HG02938 (cell line): ENCODE data around the gene PSMD1.
"Not testable (repeated sequence)": the region's sequence is repeated elsewhere in the genome, so short reads cannot be mapped to it uniquely, and the experiment has no call there.

Experiments
- ATAC-seq: cut with Tn5 transposase; IDR thresholded peaks from one replicate; pipeline ENCODE4 v1.9.1; 2021; ENCODE audit warnings: mild to moderate bottlenecking, moderate library complexity; ENCODE audit not compliant: unreplicated experiment

Gene PSMD1

DNA sequence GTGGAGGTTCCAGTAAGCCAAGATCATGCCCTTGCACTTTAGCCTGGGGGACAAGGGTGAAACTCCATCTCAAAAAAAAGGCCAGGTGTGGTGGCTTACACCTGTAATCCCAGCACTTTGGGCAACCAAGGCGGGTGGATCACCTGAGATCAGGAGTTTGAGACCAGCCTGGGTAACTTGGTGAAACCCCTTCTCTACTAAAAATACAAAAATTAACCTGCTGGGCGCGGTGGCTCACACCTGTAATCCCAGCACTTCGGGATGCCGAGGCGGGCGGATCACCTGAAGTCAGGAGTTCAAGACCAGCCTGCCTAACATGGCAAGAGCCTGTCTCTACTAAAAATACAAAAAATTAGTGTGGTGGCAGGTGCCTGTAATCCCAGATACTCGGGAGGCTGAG, 84.1 kb downstream of the PSMD1 start:
- ATAC-seq, result not testable (repeated sequence)

DNA sequence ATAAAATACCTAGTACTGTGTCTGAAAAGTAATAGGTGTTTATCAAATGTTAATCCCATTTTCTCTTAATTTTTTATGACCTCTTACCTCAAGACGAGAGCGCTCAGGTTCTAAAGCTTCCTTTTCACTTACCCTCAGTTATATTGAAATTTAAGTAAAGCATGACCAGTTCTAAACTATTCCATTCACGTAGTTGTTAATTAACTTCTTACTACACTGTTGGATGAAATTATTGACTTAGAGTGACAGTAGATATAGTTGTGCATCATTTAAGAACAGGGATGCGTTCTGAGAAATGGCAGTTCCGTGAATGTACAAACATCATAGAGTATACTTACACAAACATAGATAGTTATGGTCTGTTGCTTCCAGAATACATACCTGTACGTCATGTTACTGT, 88.2 kb downstream of the PSMD1 start:
- no peak for ATAC-seq

DNA sequence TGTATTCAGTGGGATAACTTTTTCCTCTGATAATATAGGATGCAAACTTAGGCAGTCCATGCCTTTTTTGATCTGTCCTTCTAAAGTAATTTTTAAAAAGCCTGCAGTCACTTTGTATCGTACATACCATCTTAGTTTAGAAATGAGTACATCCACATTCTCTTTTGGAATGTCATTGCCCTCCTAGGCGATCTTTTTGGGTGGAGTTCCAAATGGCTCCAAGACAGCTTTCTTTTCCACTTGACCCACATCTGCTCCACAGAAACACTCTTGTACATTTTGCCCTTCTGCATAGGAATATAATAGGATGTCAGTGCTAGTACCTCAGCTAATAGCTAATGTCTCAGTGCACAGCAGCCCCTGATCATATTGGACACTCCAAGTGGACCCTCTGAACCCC, 90.0 kb downstream of the PSMD1 start:
- no peak for ATAC-seq

DNA sequence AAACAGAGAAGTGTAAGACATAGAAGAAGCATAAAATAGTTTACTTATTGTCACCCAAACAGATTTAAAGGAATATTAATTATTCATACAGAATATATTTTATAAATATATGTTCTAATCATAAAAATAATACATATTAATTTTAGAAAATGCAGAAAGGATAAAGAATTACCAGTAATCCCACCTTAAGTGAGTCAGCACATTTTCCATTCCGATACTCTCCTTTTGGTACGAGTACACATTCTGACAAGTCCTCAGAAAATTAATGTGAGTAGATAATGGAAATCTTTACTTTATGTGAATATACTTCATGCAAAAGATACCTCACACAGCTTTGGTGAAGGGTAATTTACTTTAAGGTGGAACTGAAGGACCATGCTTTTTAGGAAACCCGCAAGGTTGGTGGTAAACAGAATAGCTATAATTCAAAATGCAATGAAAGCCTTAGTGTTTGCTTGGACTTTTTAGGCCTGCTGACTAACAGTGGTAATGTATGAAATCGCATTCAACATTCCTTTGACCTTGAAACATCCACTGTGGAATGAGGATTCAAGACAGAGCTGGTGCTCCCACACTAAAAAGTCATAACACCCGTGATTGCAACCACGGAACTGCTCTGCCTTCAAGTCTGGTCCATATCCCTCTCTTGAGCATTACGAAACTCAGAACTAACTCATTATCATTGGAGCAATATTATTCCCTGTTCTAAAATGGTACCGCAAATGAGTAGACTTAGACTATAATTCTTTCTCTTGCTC, 96.3 kb downstream of the PSMD1 start:
- ATAC-seq, result no peak

DNA sequence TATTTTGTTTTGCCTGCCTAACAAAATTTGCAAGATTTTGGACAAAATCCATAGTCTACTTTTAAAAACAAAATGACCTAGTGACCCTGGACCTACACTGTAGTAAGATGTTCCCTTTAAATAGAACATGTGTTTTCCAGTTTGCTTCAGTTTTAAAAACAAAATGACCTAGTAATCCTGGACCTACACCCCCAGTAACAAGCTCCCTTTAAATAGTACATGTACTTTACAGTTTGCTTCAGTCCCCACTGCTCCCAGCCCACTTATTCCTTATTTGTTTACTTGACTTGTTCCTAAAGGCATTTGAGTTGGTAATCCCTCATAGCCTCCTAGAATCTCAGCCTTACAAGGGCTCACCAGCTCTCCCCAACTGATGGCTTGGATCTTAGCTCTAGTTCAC, 102.6 kb downstream of the PSMD1 start:
- no peak for ATAC-seq

DNA sequence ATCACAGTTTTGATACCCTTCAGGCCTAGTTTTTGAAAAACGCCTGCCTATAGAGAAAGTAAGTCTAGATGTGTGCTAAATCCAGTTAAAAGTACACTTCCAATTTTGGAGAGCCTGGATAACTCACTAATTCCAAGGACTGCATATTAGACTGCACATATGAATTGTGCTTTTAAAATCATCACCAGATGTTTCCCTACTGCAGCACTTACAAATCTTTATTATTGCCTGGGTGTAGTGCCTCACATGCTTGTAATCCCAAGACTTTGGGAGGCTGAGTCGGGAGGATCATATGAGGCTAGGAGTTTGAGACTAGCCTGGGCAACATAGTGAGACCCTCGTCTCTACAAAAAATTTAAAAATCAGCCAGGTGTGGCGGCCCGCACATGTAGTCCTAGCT, 104.0 kb downstream of the PSMD1 start:
- ATAC-seq, result no peak

DNA sequence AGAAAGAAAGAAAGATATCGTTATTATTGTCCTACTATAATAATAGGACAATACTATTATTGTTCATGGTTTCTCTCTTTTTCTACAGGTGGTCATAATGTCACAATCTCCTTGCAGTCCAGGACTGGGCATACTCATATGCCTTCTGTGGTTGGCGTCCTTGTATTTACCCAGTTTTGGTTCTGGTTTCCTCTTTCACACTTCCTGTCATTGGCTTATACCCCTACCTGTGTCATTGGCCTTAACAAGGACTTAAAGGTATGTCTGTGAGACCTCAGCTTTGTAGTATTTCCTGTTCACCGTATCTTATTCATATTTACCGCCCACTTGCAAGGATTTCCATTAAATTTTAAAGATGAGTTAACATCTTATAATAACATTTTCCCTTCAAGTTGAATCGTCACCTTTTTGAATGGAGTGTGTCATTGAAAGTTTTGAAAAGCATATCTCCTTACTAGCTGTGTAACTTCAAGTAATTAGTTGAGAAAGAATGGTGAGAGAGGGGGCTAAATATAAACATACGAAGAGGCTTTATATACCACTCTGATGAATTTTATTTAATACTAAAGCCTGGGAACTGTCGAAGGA, 104.7 kb downstream of the PSMD1 start:
- ATAC-seq, result peak; percentile 59

DNA sequence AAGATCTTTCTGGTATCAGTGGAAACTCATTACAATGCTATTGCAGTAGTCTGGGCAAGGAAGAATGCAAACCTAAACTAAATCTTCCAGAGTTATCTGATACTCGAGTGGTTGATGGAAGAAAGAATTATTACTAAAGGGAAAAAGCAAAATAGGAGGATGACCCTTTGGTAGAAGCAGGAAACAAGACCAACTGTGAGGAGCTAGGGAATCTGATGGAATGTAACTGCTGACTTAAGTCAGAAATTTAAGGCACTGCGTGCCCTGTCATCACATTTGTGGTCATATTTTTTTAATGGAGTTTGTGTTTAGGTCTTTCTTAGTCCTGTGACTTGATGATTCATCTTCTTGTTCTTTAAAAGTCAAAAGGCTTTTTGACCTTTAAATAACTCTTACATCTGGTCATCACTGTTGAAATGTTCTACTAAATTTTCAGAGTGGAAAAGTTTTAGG, 105.2 kb downstream of the PSMD1 start:
- no peak for ATAC-seq

DNA sequence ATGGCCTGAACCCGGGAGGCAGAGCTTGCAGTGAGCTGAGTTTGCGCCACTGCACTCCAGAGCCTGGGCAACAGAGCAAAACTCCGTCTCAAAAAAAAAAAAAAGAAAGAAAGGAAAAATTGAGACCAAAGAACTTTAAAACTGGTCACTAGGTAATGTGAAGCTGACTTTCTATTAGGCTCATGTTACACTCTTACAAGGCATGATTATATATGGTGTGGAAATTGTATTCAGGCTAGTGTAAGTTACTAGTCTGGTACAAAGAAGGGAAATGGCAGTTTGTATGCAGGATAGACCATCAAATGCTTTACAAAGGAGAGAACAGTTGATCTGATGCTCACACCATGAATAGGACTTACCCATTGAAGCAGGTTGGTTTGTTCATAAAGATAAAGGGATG, 106.3 kb downstream of the PSMD1 start:
- no peak for ATAC-seq

DNA sequence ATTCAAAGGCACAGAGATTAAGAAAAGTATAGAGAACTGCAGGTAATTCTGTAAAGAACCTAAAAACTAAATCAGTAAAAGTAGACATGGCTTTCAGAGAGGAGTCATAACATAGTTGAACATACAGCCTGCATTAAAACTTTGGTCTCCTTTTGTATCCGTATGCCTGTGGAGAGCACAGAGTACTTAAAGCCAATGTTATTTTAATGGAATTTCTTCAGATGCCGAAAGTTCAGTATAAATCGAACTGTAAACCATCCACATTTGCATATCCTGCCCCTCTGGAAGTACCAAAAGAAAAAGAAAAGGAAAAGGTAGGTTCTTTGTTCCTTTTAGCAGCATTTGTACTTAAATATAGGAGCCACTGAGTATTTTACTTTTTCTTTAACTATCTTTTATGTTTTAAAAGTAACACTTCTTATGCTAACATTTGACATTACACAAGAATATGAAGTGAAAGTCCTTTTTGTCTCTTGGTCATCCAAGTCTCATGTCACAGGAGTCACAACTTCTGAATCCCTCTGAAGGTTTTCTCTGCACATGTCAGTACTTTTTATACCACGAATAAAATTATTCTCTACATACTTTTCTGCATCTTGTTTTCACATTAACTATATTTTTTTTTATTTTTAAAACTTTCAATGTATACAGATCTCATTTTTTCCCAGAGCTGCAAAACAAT, 106.9 kb downstream of the PSMD1 start:
- no peak for ATAC-seq

DNA sequence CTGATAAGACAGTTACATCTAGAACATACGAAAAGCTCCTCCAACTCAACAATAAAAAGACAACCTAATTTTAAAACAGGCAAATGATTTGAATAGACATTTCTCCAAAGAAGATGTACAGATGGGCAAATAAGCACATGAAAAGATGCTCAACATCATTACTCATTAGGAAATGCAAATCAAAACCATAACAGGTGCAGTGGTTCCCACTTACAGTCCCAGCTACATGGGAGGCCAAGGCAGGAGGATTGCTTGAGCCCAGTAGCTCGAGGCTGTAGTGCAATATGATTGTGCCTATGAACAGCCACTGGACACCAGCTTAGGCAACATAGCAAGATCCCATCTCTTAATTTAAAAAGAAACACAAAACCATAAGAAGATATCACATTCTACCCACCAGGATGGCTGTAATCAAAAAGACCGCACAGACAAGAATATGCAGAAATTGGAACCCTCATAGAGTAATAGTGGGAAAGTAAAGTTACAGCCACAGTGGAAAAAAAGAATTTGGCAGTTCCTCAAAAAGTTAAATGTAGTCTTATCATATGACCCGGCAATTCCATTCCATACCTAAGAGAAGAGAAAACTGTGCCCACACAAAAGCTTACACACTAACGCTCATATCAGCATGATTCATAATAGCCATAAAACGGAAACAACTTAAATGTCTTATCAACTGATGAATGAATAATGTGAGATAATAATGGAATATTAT, 111.2 kb downstream of the PSMD1 start:
- no peak for ATAC-seq

DNA sequence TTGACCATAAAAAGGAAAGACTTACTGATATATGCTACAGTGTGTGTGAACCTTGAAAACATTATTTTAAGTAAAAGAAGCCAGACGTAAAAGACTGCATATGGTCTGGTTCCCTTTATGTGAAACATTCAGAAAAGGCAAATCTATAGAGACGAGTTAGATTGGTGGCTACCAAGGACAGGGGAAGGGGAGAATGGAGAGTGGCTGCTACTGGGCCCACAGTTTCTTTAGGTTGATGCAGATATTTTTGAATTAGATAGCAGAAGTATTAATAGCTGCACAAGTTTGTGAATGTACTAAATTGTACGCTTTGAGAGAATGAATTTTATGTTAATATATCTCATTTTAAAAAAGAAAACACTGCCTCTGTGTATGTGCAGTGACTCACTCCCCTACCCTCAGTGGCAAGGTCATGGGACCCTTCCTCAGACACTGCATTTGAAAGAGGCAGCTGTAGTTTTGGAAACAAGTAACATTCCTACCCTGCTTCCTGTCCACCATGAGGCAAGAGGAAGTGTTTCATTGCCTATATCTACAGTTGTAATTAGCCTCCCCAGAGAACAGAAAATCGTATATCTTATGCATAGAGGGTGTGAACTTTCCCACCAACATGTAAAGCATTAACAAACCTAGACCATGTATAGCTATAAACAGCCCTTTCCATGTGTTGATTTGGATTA, 111.9 kb downstream of the PSMD1 start:
- no peak for ATAC-seq

DNA sequence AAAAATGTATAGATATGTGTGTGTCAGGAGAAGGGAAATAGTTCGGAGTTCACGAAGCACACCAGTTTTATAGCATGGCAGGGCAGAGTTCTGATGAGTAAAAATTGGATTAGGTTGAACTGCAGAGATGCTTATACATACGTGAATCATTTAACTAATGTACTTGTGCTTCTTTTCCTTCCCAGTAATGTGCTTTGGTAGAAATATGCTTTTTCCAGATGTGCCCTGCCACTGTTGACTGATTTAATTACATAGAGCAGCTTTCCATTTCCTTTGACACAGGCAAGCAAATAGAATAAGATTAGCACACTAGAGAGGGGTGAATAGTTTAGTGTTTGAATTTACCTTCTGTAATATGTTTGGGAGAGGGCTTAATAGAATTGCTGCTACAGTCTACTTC, 112.8 kb downstream of the PSMD1 start:
- no peak for ATAC-seq

DNA sequence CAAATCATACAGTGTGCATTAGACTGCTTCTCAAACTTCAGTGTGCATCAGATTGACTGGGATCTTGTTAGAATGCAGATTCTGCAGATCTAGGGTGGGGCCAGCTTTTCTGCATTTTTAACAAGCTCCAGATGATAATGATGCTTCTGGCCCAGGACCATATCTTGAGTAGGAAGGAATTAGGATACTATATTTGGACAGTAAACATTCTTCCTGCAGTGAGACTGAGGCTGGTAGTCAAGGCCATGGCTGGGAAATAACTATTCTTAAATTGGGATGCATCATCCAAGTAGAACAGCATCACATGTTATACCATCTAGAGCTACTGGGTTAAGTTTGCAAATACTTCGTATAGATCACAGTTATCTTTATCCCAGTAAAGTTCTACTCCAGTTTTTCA, 113.4 kb downstream of the PSMD1 start:
- ATAC-seq, result no peak

DNA sequence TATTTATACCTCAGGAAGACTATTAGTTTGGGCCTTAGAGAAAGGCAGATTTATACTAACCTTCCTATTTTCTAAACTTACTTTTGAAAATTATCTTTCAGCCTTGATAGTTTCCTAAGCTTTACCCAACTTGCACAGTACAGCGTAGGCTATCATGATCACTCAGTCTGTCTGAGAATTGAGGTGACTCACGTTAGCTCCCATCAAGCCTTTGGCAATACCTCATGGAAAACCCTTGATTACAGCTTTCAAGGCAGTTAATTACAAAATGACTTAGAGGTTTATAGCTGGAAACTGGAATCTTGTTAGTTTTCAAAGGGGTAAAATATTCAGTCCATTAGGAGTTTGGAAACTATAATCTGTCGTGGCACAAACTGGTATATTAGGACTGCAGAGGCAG, 115.4 kb downstream of the PSMD1 start:
- ATAC-seq, result no peak

DNA sequence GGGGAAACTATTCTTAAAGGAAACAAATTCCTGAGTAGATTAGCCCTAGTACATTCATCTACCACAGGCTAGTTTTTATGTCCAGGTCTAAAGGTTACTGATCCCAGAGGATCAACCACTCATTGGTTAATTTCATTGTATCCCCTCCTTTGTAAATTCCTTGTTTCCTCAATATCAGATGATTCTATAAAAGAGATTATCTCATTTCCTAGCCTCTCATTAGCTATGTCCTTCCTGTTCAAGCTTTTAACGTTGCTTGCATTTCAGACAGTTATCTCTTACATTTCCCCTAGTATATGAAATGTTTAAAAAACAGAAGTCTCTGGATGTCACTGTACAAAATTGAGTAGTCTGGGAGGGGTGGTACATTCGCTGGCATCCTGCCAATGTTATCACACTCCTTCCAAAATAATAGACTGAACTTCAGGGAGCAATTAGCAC, 117.6 kb downstream of the PSMD1 start:
- no peak for ATAC-seq

DNA sequence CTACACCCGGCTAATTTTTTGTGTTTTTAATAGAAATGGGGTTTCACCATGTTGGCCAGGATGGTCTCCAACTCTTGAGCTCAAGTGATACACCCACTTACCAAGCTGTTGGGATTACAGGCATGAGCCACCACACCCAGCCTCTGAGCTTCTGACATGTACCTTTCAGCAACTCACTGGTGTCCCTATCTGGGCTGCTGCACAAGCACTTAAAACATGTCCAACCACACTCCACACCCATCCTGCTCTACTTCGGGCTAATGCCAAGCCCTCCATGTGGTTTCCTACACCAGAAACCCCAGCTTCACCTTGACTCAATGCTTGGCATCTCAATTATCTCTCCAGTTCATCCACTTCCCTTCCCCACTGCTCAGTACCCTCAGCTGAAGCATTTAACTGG, 119.4 kb downstream of the PSMD1 start:
- no peak for ATAC-seq

DNA sequence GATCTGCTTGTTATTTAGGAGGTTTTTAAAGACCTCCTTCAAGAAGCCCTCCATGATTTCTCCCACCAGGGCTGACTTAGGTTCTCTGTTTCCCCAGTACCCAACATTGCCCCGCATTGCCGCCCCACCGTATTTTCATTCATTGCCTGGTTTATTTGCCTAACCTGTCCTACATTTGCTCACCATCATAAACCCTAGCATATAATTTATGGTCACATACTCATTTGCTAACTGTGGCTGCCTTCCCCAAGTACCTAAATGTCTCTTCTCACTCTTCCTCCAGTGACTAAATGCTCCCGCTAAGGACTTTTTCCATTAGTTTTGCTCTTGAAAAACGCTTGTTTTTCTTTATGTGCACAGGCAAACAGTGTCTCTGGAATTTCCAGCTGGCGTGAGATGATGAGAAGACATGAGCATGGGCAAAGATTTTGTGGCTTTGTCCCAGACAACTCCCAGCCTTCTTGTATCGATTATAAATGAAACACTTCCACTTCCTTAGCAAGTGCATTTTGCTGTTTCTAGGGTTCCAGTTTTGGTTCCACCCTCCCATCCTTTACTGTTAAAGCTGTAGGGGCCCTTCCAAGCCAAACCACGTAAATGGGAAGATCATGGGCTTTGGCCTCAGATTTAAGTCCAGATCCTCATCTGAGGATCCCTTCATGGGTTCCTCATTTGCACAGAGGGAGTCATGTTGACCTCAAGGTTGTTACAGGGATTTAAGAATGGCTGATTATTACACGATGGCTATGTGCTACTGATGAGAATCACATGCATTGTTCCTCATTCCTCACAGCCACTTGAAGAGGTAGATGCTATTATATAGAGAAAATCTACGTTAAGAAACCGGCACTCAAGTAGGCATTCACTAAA, 120.7 kb downstream of the PSMD1 start:
- no peak for ATAC-seq

DNA sequence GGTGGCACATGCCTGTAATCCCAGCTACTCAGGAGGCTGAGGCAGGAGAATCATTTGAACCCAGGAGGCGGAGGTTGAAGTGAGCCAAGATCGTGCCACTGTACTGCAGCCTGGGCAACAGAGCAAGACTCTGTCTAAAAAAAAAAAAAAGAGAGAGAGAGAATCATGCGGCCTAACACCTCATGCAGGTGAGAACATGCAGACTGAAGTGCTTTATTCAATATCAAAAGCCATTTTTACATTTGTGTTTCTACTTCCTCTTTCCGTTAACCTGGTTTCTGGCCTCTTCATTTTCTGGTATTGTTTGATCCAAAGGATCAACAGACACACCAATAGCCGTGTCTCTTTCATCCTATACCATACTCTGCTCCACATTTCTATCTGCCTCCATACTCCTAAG, 122.1 kb downstream of the PSMD1 start:
- not testable (repeated sequence) for ATAC-seq
